HCT116 (cell line): ENCODE measurements around the gene ARID3A. TPM values are rescaled to one million over a fixed set of nuclear protein-coding genes. Genes with fewer than 3 reads are reported as not detected.

Experiments
- ATAC-seq: fragments of 200-7000 bp; cut with Tn5 transposase; 2 replicates; pipeline ENCODE4 v1.9.1; 2020; ENCODE audit warnings: mild to moderate bottlenecking, moderate library complexity
- BruUV-seq: library from RNA; stranded (reverse); fragments of 400-500 nt; replicated peaks from 2 replicates; lab custom pipeline; 2021; lab: Mats Ljungman, UMichigan
- CTCF ChIA-PET: fragments of 300-600 bp; sonication (Branson Sonifier 250); formaldehyde crosslinking; loops from one replicate; lab custom pipeline; 2021; ENCODE audit warnings: antibody characterized with exemption; lab: Charles Lee
- POLR2A ChIA-PET: fragments of 300-600, 350-600 bp; sonication (Branson Sonifier 250); formaldehyde crosslinking; loops from one replicate; lab custom pipeline; 2021; ENCODE audit warnings: antibody characterized with exemption; lab: Charles Lee
- RAD21 ChIA-PET, 2 experiments: fragments of 300-600 bp; sonication (Branson Sonifier 250); formaldehyde crosslinking; loops; one replicate each; lab custom pipeline; 2023; ENCODE audit warnings: low total read pairs in 2 of 2; ENCODE audit not compliant: uncharacterized antibody in 2 of 2, unreplicated experiment in 2 of 2, low non-redundant PET in 1 of 2; lab: Charles Lee
- DNase-seq: peaks from one replicate; pipeline ENCODE4 v3.0.0-alpha.2; 2010; ENCODE audit warnings: low read depth, low spot score
- H2AFZ ChIP-seq: fragments of 200-600 bp; shearing (Covaris generic), sonication (generic); 2 replicates; pipeline ENCODE4 v1.6.1; 2017; ENCODE audit warnings: low read depth, mixed run types, mixed read lengths, antibody characterized with exemption, low read length; ENCODE audit not compliant: poor library complexity, severe bottlenecking
- H3K27ac ChIP-seq: 2 replicates; pipeline ENCODE4 v1.5.1; 2012; ENCODE audit warnings: low read depth, low read length
- H3K27me3 ChIP-seq: fragments of 200-600 bp; sonication (generic); 2 replicates; pipeline ENCODE4 v1.6.1; 2016; ENCODE audit warnings: mixed run types, low read length, mixed read lengths; ENCODE audit not compliant: insufficient read depth
- H3K36me3 ChIP-seq, 2 experiments: fragments of 200-500 bp in 1 of 2; fragments of 200-600 bp in 1 of 2; sonication (Bioruptor generic) in 1 of 2; sonication (generic) in 1 of 2; 2 replicates each; pipeline versions ENCODE4 v1.5.1 to v1.6.1; 2014 to 2016; ENCODE audit warnings: low read length in 2 of 2, inconsistent platforms in 1 of 2, mixed read lengths in 1 of 2, mixed run types in 1 of 2; ENCODE audit not compliant: insufficient read depth in 2 of 2, control insufficient read depth in 1 of 2
- H3K4me1 ChIP-seq, 2 experiments: fragments of 200-600 bp in 1 of 2; sonication (generic) in 1 of 2; 2 replicates each; pipeline versions ENCODE4 v1.5.1 to v1.6.1; 2012 to 2017; ENCODE audit warnings: low read length in 2 of 2, inconsistent platforms in 1 of 2, mild to moderate bottlenecking in 1 of 2, mixed read lengths in 1 of 2, mixed run types in 1 of 2, moderate library complexity in 1 of 2; ENCODE audit not compliant: insufficient read depth in 2 of 2, control insufficient read depth in 1 of 2
- H3K4me2 ChIP-seq: fragments of 200-600 bp; sonication (generic); 2 replicates; pipeline ENCODE4 v1.6.1; 2017; ENCODE audit warnings: mixed run types, low read length, mixed read lengths
- H3K4me3 ChIP-seq, 2 experiments: fragments of 200-600 bp in 1 of 2; sonication (generic) in 1 of 2; replicated peaks in 1 of 2; 2 replicates each; pipeline ENCODE4 v1.5.1; 2011 to 2016; ENCODE audit warnings: low read length in 2 of 2, control low read depth in 1 of 2, low read depth in 1 of 2, mild to moderate bottlenecking in 1 of 2, mixed read lengths in 1 of 2, mixed run types in 1 of 2
- H3K79me2 ChIP-seq: fragments of 200-600 bp; sonication (generic); 2 replicates; pipeline ENCODE4 v1.6.1; 2017; ENCODE audit warnings: mild to moderate bottlenecking, mixed run types, low read length, moderate library complexity, mixed read lengths; ENCODE audit not compliant: insufficient read depth
- H3K9ac ChIP-seq: fragments of 200-600 bp; sonication (generic); 2 replicates; pipeline ENCODE4 v1.6.1; 2016; ENCODE audit warnings: low read length, mixed read lengths
- H3K9me2 ChIP-seq: fragments of 200-600 bp; sonication (generic), shearing (Covaris generic); 2 replicates; pipeline ENCODE4 v1.6.1; 2017; ENCODE audit warnings: mixed run types, mild to moderate bottlenecking, moderate library complexity; ENCODE audit not compliant: insufficient read depth
- H3K9me3 ChIP-seq, 2 experiments: fragments of 200-500 bp in 1 of 2; fragments of 200-600 bp in 1 of 2; sonication (Bioruptor generic) in 1 of 2; sonication (generic) in 1 of 2; 2 replicates each; pipeline ENCODE4 v1.6.1; 2014 to 2017; ENCODE audit warnings: low read length in 2 of 2, mixed read lengths in 2 of 2, inconsistent platforms in 1 of 2, low read depth in 1 of 2, mild to moderate bottlenecking in 1 of 2, mixed run types in 1 of 2, moderate library complexity in 1 of 2; ENCODE audit not compliant: control insufficient read depth in 1 of 2, insufficient read depth in 1 of 2
- H4K20me1 ChIP-seq: fragments of 200-600 bp; sonication (generic), shearing (Covaris generic); 2 replicates; pipeline ENCODE4 v1.6.1; 2017; ENCODE audit warnings: mixed run types, mild to moderate bottlenecking, moderate library complexity; ENCODE audit not compliant: insufficient read depth
- CBX3 ChIP-seq: IDR thresholded peaks from 2 replicates; pipeline ENCODE4 v1.6.1; 2012; ENCODE audit warnings: low read depth
- CEBPB ChIP-seq: IDR thresholded peaks from 2 replicates; pipeline ENCODE4 v1.6.1; 2012; ENCODE audit warnings: low read depth
- EGR1 ChIP-seq: IDR thresholded peaks from 2 replicates; pipeline ENCODE4 v1.6.1; 2012; ENCODE audit warnings: low read depth
- ELF1 ChIP-seq: IDR thresholded peaks from 2 replicates; pipeline ENCODE4 v1.6.1; 2012; ENCODE audit warnings: low read depth, borderline replicate concordance
- EZH2 ChIP-seq: fragments of 200-600 bp; sonication (generic); IDR thresholded peaks from 2 replicates; pipeline ENCODE4 v1.6.1; 2017; ENCODE audit warnings: antibody characterized with exemption, mixed run types
- FOSL1 ChIP-seq: IDR thresholded peaks from 2 replicates; pipeline ENCODE4 v1.6.1; 2012; ENCODE audit warnings: low read depth
- JUND ChIP-seq: IDR thresholded peaks from 2 replicates; pipeline ENCODE4 v1.6.1; 2012
- POLR2A ChIP-seq: IDR thresholded peaks from 2 replicates; pipeline ENCODE4 v1.7.0; 2011; ENCODE audit warnings: borderline replicate concordance; ENCODE audit not compliant: insufficient read depth, insufficient read length; ENCODE audit errors: extremely low read depth
- POLR2AphosphoS5 ChIP-seq: IDR thresholded peaks from 2 replicates; pipeline ENCODE4 v1.6.1; 2011; ENCODE audit warnings: mild to moderate bottlenecking, low read depth, low read length, moderate library complexity
- RAD21 ChIP-seq: IDR thresholded peaks from 2 replicates; pipeline ENCODE4 v1.6.1; 2012; ENCODE audit warnings: low read depth, mild to moderate bottlenecking
- SIN3A ChIP-seq: IDR thresholded peaks from 2 replicates; pipeline ENCODE4 v1.6.1; 2012; ENCODE audit warnings: low read depth
- SP1 ChIP-seq: IDR thresholded peaks from 2 replicates; pipeline ENCODE4 v1.6.1; 2012; ENCODE audit warnings: low read depth
- SRF ChIP-seq: IDR thresholded peaks from 2 replicates; pipeline ENCODE4 v1.6.1; 2012; ENCODE audit warnings: low read depth
- TCF7L2 ChIP-seq: IDR thresholded peaks from 2 replicates; pipeline ENCODE4 v1.7.0; 2011; ENCODE audit warnings: borderline replicate concordance, inconsistent platforms; ENCODE audit not compliant: insufficient read depth, insufficient read length; ENCODE audit errors: extremely low read depth
- ZFX ChIP-seq: fragments of 450-650 bp; IDR thresholded peaks from 2 replicates; pipeline ENCODE4 v1.6.1; 2017
- intact Hi-C: fragments of 100-400 bp; cut with micrococcal nuclease; formaldehyde crosslinking; loops from 2 replicates; pipeline ENCODE4 v1.10.0; 2022
- total RNA-seq: library from RNA; stranded (reverse); gene quantifications from one replicate; pipeline ENCODE4 v1.2.1, GENCODE V29; 2021; ENCODE audit not compliant: unreplicated experiment
- TF ChIP-seq, protein P1 (sequence below): IDR thresholded peaks from 2 replicates; pipeline ENCODE4 v1.6.1; 2012
- TF ChIP-seq, protein P2 (sequence below): IDR thresholded peaks from 2 replicates; pipeline ENCODE4 v1.6.1; 2011; ENCODE audit warnings: mild to moderate bottlenecking, low read length, moderate library complexity; ENCODE audit not compliant: insufficient replicate concordance; ENCODE audit errors: extremely low read depth
- TF ChIP-seq, protein P3 (sequence below), 3 experiments: fragments of 200-600 bp in 1 of 3; sonication (generic) in 1 of 3; IDR thresholded peaks in 2 of 3; conservative IDR thresholded peaks in 1 of 3; 2 replicates each; pipeline ENCODE4 v1.5.1; 2012 to 2017; ENCODE audit warnings: low read depth in 2 of 3, low read length in 2 of 3, antibody characterized with exemption in 1 of 3, borderline replicate concordance in 1 of 3, control low read depth in 1 of 3, mild to moderate bottlenecking in 1 of 3, mixed read lengths in 1 of 3, mixed run types in 1 of 3, moderate library complexity in 1 of 3; ENCODE audit not compliant: insufficient read depth in 1 of 3
- TF ChIP-seq, protein P4 (sequence below): IDR thresholded peaks from 2 replicates; pipeline ENCODE4 v1.6.1; 2012
- TF ChIP-seq, protein P5 (sequence below): IDR thresholded peaks from 2 replicates; pipeline ENCODE4 v1.6.1; 2012; ENCODE audit warnings: low read depth

Gene ARID3A
- total RNA-seq, 1 experiment from 2014 or later = 21.8 TPM

DNA sequence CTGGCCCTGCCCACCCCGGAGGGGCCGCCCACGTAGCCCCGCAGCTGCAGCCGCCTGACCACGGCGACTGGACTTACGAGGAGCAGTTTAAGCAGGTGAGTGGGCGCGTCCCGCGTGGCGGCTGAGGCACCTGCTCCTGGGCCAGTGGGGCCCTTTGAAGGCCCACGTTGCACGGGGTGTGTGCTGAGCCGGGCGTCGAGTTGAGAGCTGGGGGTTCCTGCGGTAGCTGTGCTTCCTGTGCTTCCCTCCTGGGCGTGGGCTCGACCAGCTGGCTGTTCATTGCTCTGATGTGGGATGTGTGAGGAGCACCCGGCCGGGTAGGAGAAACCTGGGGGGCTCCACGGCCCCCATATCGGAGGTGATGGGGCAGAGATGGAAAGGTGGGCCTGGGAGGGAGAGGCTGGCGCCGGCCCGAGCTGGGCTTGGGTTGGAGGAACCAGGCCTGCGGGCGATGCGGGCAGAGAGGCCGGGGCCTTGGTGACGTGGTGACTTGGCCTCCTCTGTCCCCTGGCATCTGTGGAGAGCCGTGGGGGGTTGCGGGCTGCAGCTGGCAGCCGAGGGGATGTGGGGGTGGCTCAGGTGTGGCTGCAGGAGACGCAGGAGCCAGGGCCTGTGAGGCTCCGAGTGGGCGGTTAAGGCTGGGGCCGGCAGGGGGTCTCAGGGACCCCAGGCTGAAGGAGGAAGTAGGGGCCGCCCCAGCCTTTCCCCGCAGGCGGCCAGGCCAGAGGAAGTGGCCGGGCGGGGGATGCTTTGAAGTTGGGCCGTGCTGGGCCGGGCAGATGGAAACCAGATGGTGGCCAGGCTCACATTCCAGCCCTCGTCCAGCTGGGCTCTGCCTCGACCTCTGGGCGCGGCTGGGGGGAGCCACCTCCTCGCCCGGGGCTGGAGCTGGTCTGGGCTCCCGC lies 7.1 kb downstream of the ARID3A start:
- H4K20me1 ChIP-seq = no peaks in the 10 kb centered on the region
- RAD21 ChIA-PET = no interaction called here
- H3K9ac ChIP-seq = no peak overlapping the region
- ATAC-seq (peak; percentile 47), DNase-seq (no peak)
- CTCF ChIA-PET = no interaction called here
- POLR2A ChIA-PET = no interaction called here
- no peak overlapping the region for H3K4me2 ChIP-seq
- H3K79me2 ChIP-seq = peaks cover 6% of the 10 kb centered on the region; the same call in 1 of the 2 replicates
- H3K4me3 ChIP-seq = no peak overlapping the region
- no peak for TF ChIP-seq SRF
- TF ChIP-seq POLR2A = no peak
- TF ChIP-seq, protein P1, sequence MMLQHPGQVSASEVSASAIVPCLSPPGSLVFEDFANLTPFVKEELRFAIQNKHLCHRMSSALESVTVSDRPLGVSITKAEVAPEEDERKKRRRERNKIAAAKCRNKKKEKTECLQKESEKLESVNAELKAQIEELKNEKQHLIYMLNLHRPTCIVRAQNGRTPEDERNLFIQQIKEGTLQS = no peak
- TF ChIP-seq RAD21 = no peak
- TF ChIP-seq ELF1 = no peak
- TF ChIP-seq, protein P2, sequence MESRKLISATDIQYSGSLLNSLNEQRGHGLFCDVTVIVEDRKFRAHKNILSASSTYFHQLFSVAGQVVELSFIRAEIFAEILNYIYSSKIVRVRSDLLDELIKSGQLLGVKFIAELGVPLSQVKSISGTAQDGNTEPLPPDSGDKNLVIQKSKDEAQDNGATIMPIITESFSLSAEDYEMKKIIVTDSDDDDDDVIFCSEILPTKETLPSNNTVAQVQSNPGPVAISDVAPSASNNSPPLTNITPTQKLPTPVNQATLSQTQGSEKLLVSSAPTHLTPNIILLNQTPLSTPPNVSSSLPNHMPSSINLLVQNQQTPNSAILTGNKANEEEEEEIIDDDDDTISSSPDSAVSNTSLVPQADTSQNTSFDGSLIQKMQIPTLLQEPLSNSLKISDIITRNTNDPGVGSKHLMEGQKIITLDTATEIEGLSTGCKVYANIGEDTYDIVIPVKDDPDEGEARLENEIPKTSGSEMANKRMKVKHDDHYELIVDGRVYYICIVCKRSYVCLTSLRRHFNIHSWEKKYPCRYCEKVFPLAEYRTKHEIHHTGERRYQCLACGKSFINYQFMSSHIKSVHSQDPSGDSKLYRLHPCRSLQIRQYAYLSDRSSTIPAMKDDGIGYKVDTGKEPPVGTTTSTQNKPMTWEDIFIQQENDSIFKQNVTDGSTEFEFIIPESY = no peak
- TF ChIP-seq, protein P3, sequence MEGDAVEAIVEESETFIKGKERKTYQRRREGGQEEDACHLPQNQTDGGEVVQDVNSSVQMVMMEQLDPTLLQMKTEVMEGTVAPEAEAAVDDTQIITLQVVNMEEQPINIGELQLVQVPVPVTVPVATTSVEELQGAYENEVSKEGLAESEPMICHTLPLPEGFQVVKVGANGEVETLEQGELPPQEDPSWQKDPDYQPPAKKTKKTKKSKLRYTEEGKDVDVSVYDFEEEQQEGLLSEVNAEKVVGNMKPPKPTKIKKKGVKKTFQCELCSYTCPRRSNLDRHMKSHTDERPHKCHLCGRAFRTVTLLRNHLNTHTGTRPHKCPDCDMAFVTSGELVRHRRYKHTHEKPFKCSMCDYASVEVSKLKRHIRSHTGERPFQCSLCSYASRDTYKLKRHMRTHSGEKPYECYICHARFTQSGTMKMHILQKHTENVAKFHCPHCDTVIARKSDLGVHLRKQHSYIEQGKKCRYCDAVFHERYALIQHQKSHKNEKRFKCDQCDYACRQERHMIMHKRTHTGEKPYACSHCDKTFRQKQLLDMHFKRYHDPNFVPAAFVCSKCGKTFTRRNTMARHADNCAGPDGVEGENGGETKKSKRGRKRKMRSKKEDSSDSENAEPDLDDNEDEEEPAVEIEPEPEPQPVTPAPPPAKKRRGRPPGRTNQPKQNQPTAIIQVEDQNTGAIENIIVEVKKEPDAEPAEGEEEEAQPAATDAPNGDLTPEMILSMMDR (IDR thresholded peaks at IDR 0.05 in 2 of 3, conservative IDR thresholded peaks at IDR 0.05 in 1 of 3; ENCODE audit: borderline replicate concordance in 1 of 3, insufficient read depth in 1 of 3, low read depth in 2 of 3, low read length in 2 of 3) = no peak
- TF ChIP-seq, protein P4, sequence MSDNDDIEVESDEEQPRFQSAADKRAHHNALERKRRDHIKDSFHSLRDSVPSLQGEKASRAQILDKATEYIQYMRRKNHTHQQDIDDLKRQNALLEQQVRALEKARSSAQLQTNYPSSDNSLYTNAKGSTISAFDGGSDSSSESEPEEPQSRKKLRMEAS = no peak
- no peak for TF ChIP-seq TCF7L2
- TF ChIP-seq SIN3A = no peak
- no peak for TF ChIP-seq POLR2AphosphoS5
- no peak for TF ChIP-seq EGR1
- TF ChIP-seq EZH2 = no peak
- TF ChIP-seq JUND = no peak
- no peak for TF ChIP-seq SP1
- TF ChIP-seq CBX3 = no peak
- TF ChIP-seq, protein P5, sequence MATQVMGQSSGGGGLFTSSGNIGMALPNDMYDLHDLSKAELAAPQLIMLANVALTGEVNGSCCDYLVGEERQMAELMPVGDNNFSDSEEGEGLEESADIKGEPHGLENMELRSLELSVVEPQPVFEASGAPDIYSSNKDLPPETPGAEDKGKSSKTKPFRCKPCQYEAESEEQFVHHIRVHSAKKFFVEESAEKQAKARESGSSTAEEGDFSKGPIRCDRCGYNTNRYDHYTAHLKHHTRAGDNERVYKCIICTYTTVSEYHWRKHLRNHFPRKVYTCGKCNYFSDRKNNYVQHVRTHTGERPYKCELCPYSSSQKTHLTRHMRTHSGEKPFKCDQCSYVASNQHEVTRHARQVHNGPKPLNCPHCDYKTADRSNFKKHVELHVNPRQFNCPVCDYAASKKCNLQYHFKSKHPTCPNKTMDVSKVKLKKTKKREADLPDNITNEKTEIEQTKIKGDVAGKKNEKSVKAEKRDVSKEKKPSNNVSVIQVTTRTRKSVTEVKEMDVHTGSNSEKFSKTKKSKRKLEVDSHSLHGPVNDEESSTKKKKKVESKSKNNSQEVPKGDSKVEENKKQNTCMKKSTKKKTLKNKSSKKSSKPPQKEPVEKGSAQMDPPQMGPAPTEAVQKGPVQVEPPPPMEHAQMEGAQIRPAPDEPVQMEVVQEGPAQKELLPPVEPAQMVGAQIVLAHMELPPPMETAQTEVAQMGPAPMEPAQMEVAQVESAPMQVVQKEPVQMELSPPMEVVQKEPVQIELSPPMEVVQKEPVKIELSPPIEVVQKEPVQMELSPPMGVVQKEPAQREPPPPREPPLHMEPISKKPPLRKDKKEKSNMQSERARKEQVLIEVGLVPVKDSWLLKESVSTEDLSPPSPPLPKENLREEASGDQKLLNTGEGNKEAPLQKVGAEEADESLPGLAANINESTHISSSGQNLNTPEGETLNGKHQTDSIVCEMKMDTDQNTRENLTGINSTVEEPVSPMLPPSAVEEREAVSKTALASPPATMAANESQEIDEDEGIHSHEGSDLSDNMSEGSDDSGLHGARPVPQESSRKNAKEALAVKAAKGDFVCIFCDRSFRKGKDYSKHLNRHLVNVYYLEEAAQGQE = no peak
- TF ChIP-seq CEBPB = no peak
- TF ChIP-seq ZFX = no peak
- no peak for TF ChIP-seq FOSL1
- BruUV-seq = no TSS peak
- H3K4me1 ChIP-seq = peaks cover 23% of the 10 kb centered on the region in 2 experiments
- peaks cover 0 to 4% of the 10 kb centered on the region in 2 experiments; a peak in 1 of 4 replicates for H3K36me3 ChIP-seq
- peak overlapping the region; percentile 42; the same call in 1 of the 2 replicates for H3K27ac ChIP-seq
- intact Hi-C loops = no loop called here
- H2AFZ ChIP-seq = no peak overlapping the region
- no peaks in the 10 kb centered on the region for H3K9me3 ChIP-seq
- no peaks in the 10 kb centered on the region for H3K9me2 ChIP-seq
- H3K27me3 ChIP-seq = no peaks in the 10 kb centered on the region
